SK-N-MC (cell line): ENCODE data around the gene LRP1B.

Source experiments
- EZH2 ChIP-seq: fragments of 200-600 bp; sonication (generic); IDR thresholded peaks from one replicate; pipeline ENCODE4 v1.6.1; 2017; ENCODE audit warnings: antibody characterized with exemption
- FOXP2 ChIP-seq: optimal IDR thresholded peaks from 2 replicates; pipeline ENCODE3; 2011; ENCODE audit warnings: mild to moderate bottlenecking, moderate library complexity; ENCODE audit not compliant: insufficient read depth; ENCODE audit errors: extremely low read length, control extremely low read depth
- POLR2AphosphoS5 ChIP-seq: IDR thresholded peaks from 2 replicates; pipeline ENCODE4 v1.6.1; 2012; ENCODE audit warnings: mild to moderate bottlenecking, low read depth, low read length, borderline replicate concordance

GRCh38 chr2:140580532-140581151 lies 1550.2 kb downstream of the LRP1B start:
- no peak for TF ChIP-seq POLR2AphosphoS5
- TF ChIP-seq EZH2, result no peak
- TF ChIP-seq FOXP2, result no peak
